ENCODE data around the gene ADORA2A. TPM values are rescaled to one million over a fixed set of nuclear protein-coding genes. Genes with fewer than 3 reads are reported as not detected.

The ADORA2A gene
- total and polyA plus RNA-seq, 2 of the 13 experiments (the other 11 are each of a cell fraction or from before 2014, with no cell fraction given), result 3.3 to 5.0 TPM

DNA sequence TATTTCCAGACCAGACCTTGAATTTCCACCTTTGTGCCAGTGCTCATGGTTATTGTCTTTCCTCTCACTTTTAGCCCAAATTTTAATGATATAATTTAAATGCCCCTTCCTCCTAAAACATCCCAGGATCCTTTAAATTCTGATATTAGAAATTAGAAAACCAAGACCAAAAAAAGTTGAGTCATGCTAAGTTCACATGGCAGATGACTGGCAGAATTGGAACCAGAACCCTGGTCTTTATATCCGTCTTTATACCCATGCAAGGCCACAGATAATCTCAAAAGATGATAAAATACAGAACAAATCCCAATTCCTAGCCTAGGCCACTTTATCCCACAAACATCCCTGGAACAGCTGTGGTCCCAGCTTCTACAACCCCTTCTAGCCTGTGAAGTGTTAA is 26.5 kb downstream of the ADORA2A start (continued):
- TF ChIP-seq, protein P1, sequence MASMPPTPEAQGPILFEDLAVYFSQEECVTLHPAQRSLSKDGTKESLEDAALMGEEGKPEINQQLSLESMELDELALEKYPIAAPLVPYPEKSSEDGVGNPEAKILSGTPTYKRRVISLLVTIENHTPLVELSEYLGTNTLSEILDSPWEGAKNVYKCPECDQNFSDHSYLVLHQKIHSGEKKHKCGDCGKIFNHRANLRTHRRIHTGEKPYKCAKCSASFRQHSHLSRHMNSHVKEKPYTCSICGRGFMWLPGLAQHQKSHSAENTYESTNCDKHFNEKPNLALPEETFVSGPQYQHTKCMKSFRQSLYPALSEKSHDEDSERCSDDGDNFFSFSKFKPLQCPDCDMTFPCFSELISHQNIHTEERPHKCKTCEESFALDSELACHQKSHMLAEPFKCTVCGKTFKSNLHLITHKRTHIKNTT (CRISPR knock-in tag; IDR thresholded peaks at IDR 0.05), result no peak

DNA sequence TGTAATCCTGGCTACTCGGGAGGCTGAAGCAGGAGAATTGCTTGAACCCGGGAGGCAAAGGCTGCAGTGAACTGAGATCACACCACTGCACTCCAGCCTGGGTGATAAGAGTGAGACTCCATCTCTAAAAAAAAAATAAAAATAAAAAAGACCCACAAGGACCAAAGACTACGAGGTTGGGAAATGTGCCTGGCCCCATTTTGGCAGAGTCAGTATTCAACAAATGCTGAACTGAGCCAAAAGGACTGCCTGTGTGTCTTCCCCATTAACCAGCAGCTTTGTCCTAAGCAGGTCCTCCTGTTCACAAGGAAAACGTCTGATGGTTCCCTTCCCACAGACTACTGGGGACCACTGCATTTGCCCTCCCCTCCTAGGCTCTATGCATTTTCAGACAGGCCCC is 27.6 kb downstream of the ADORA2A start:
- H3K4me1 ChIP-seq (ENCODE audit: insufficient read depth, low read length), result peaks cover 35% of the 10 kb centered on the region
- no peaks in the 10 kb centered on the region for H3K27me3 ChIP-seq (ENCODE audit: control insufficient read depth in 1 of 2, insufficient read depth in 2 of 2, low read length in 2 of 2)
- ATAC-seq, result no peak
- H4K20me1 ChIP-seq (ENCODE audit: insufficient read depth, low read length), result no peaks in the 10 kb centered on the region
- no peak for DNase-seq (ENCODE audit: low spot score)
- ChIA-PET CTCF (ENCODE audit: low intra/inter-chr PET ratio, low total read pairs) (no interaction called here), POLR2A (interaction anchor here (1.2 to 1.9 kb wide), 2 partner anchors 42 to 51 kb away, joined by 3 to 7 read pairs; no protein-coding TSS in a partner anchor)
- no TSS peak for BruUV-seq (replicated peaks)
- H3K36me3 ChIP-seq (replicated peaks in 1 of 2; ENCODE audit: control insufficient read depth in 1 of 2, insufficient read depth in 2 of 2, low read length in 2 of 2), result no peaks in the 10 kb centered on the region
- H3K27ac ChIP-seq (ENCODE audit: extremely low read length, insufficient read depth, low read length), result no peak overlapping the region
- H3K9me3 ChIP-seq (ENCODE audit: low read length), result no peaks in the 10 kb centered on the region
- in situ Hi-C loops (cut with HindIII; ENCODE audit: extremely low pct_ligation_motif_present, low pct_unique_long_range_greater_than_20kb) (no loop called here), intact Hi-C loops (cut with micrococcal nuclease; ENCODE audit: unreplicated experiment) (no loop called here)
- TF ChIP-seq STAT5B (CRISPR knock-in tag; IDR thresholded peaks at IDR 0.05), result no peak
- no peak for TF ChIP-seq NFE2 (CRISPR knock-in tag; IDR thresholded peaks at IDR 0.05)
- no peak for TF ChIP-seq HOXD1 (CRISPR knock-in tag; IDR thresholded peaks at IDR 0.05)
- no peak for TF ChIP-seq CBX1 (IDR thresholded peaks at IDR 0.05; ENCODE audit: low read depth)
- TF ChIP-seq, protein P2, sequence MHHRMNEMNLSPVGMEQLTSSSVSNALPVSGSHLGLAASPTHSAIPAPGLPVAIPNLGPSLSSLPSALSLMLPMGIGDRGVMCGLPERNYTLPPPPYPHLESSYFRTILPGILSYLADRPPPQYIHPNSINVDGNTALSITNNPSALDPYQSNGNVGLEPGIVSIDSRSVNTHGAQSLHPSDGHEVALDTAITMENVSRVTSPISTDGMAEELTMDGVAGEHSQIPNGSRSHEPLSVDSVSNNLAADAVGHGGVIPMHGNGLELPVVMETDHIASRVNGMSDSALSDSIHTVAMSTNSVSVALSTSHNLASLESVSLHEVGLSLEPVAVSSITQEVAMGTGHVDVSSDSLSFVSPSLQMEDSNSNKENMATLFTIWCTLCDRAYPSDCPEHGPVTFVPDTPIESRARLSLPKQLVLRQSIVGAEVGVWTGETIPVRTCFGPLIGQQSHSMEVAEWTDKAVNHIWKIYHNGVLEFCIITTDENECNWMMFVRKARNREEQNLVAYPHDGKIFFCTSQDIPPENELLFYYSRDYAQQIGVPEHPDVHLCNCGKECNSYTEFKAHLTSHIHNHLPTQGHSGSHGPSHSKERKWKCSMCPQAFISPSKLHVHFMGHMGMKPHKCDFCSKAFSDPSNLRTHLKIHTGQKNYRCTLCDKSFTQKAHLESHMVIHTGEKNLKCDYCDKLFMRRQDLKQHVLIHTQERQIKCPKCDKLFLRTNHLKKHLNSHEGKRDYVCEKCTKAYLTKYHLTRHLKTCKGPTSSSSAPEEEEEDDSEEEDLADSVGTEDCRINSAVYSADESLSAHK (CRISPR knock-in tag; IDR thresholded peaks at IDR 0.05; ENCODE audit: borderline replicate concordance), result no peak
- TF ChIP-seq PHB2 (IDR thresholded peaks at IDR 0.05; ENCODE audit: partially characterized antibody), result no peak
- no peak for TF ChIP-seq ZSCAN22 (CRISPR knock-in tag; IDR thresholded peaks at IDR 0.05)
- TF ChIP-seq MED8 (CRISPR knock-in tag; IDR thresholded peaks at IDR 0.05; ENCODE audit: insufficient replicate concordance), result no peak
- no peak for TF ChIP-seq MLLT10 (CRISPR knock-in tag; IDR thresholded peaks at IDR 0.05)
- TF ChIP-seq PPARG (CRISPR knock-in tag; conservative IDR thresholded peaks at IDR 0.05), result no peak
- no peak for TF ChIP-seq KLF9 (CRISPR knock-in tag; IDR thresholded peaks at IDR 0.05; ENCODE audit: low read depth)
- TF ChIP-seq, protein P3, sequence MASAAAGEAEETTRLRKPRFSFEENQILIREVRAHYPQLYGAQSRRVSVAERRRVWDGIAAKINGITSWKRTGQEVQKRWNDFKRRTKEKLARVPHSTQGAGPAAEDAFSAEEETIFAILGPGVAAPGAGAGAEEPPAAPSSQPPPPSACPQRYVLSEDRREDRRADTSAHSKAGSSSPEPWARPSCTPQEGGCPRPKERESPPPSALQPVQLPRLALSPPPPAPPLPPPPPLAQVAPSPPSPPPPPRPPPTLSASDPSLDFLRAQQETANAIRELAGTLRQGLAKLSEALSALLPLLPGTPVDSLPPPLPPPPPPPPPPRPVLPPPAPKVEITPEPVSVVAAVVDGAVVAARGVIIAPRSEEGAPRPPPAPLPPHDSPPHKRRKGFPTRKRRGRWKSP (CRISPR knock-in tag; IDR thresholded peaks at IDR 0.05), result no peak
- TF ChIP-seq ZNF460 (CRISPR knock-in tag; IDR thresholded peaks at IDR 0.05; ENCODE audit: borderline replicate concordance), result no peak
- TF ChIP-seq HMGA1 (CRISPR knock-in tag; conservative IDR thresholded peaks at IDR 0.05), result no peak
- TF ChIP-seq PHF5A (CRISPR knock-in tag; IDR thresholded peaks at IDR 0.05; ENCODE audit: low read depth, unreplicated experiment), result no peak
- FAIRE-seq, result no peak
- no peak overlapping the region for H2AFZ ChIP-seq (ENCODE audit: low read length)
- H3K9ac ChIP-seq (ENCODE audit: insufficient read depth, low read depth, low read length), result no peak overlapping the region
- 48% methylated on average over 4 of the region's 4 CpGs for WGBS (ENCODE audit: low lambda C conversion rate)
- H3K4me2 ChIP-seq (ENCODE audit: low read depth, low read length), result peak overlapping the region; percentile 61; the same call in 1 of the 2 replicates
- no peaks in the 10 kb centered on the region for H3K79me2 ChIP-seq (ENCODE audit: insufficient read depth, low read length)
- no peak overlapping the region for H3K4me3 ChIP-seq (replicated peaks in 1 of 3; ENCODE audit: insufficient read depth in 1 of 3, low read depth in 2 of 3, low read length in 3 of 3)

All from HepG2 (cell line).